GM23338 (cell line): ENCODE data around the gene MED19.

Experiments used
- EZH2phosphoT487 ChIP-seq: fragments of 200-600 bp; sonication (generic); IDR thresholded peaks from one replicate; pipeline ENCODE4 v1.8.1; 2018; ENCODE audit warnings: antibody characterized with exemption; ENCODE audit not compliant: unreplicated experiment
- POLR2AphosphoS5 ChIP-seq: IDR thresholded peaks from 2 replicates; pipeline ENCODE4 v1.6.1; 2016; ENCODE audit warnings: antibody characterized with exemption, low read depth
- TF ChIP-seq, protein P1 (sequence below), 2 experiments: fragments of 200-600 bp in 1 of 2; sonication (generic) in 1 of 2; conservative IDR thresholded peaks; 2 replicates each; pipeline versions ENCODE4 v1.5.1 to v1.6.1; 2016 to 2017; ENCODE audit warnings: antibody characterized with exemption in 2 of 2, low read depth in 2 of 2, mild to moderate bottlenecking in 2 of 2, moderate library complexity in 1 of 2
- TF ChIP-seq, protein P2 (sequence below): IDR thresholded peaks from 2 replicates; pipeline ENCODE4 v1.6.1; 2016; ENCODE audit warnings: antibody characterized with exemption
- TF ChIP-seq, protein P3 (sequence below): IDR thresholded peaks from one replicate; pipeline ENCODE4 v1.6.1; 2018; ENCODE audit warnings: antibody characterized with exemption; ENCODE audit not compliant: unreplicated experiment

DNA sequence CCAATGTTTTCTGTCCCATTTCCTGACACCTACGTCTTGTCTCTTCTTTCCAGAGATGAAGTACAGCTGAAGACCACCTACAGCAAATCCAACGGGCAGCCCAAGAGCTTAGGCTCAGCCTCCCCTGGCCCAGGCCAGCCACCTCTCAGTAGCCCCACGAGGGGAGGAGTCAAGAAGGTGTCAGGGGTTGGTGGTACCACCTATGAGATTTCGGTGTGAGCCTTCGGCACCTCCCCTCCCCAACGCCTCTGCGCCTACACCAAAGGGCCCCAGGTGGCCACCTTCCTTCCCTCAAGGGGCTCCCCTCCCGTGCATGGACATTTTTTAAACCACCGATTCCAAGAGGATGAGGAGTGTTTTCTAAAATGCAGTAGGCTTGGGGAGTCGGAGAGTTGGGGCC is 12.2 kb downstream of the MED19 start:
- TF ChIP-seq, protein P1, sequence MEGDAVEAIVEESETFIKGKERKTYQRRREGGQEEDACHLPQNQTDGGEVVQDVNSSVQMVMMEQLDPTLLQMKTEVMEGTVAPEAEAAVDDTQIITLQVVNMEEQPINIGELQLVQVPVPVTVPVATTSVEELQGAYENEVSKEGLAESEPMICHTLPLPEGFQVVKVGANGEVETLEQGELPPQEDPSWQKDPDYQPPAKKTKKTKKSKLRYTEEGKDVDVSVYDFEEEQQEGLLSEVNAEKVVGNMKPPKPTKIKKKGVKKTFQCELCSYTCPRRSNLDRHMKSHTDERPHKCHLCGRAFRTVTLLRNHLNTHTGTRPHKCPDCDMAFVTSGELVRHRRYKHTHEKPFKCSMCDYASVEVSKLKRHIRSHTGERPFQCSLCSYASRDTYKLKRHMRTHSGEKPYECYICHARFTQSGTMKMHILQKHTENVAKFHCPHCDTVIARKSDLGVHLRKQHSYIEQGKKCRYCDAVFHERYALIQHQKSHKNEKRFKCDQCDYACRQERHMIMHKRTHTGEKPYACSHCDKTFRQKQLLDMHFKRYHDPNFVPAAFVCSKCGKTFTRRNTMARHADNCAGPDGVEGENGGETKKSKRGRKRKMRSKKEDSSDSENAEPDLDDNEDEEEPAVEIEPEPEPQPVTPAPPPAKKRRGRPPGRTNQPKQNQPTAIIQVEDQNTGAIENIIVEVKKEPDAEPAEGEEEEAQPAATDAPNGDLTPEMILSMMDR (conservative IDR thresholded peaks at IDR 0.05; ENCODE audit: low read depth in 2 of 2), result no peak
- TF ChIP-seq, protein P2, sequence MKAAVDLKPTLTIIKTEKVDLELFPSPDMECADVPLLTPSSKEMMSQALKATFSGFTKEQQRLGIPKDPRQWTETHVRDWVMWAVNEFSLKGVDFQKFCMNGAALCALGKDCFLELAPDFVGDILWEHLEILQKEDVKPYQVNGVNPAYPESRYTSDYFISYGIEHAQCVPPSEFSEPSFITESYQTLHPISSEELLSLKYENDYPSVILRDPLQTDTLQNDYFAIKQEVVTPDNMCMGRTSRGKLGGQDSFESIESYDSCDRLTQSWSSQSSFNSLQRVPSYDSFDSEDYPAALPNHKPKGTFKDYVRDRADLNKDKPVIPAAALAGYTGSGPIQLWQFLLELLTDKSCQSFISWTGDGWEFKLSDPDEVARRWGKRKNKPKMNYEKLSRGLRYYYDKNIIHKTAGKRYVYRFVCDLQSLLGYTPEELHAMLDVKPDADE, result no peak
- TF ChIP-seq, protein P3, sequence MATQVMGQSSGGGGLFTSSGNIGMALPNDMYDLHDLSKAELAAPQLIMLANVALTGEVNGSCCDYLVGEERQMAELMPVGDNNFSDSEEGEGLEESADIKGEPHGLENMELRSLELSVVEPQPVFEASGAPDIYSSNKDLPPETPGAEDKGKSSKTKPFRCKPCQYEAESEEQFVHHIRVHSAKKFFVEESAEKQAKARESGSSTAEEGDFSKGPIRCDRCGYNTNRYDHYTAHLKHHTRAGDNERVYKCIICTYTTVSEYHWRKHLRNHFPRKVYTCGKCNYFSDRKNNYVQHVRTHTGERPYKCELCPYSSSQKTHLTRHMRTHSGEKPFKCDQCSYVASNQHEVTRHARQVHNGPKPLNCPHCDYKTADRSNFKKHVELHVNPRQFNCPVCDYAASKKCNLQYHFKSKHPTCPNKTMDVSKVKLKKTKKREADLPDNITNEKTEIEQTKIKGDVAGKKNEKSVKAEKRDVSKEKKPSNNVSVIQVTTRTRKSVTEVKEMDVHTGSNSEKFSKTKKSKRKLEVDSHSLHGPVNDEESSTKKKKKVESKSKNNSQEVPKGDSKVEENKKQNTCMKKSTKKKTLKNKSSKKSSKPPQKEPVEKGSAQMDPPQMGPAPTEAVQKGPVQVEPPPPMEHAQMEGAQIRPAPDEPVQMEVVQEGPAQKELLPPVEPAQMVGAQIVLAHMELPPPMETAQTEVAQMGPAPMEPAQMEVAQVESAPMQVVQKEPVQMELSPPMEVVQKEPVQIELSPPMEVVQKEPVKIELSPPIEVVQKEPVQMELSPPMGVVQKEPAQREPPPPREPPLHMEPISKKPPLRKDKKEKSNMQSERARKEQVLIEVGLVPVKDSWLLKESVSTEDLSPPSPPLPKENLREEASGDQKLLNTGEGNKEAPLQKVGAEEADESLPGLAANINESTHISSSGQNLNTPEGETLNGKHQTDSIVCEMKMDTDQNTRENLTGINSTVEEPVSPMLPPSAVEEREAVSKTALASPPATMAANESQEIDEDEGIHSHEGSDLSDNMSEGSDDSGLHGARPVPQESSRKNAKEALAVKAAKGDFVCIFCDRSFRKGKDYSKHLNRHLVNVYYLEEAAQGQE, result no peak
- no peak for TF ChIP-seq EZH2phosphoT487
- no peak for TF ChIP-seq POLR2AphosphoS5
